Gastroesophageal sphincter (tissue), 3 donors: ENCODE data around the gene STUM.

Experiments used
- CTCF ChIP-seq, 4 experiments: fragments of 200-600 bp in 2 of 4; fragments of 450-650 bp in 2 of 4; sonication (generic) in 1 of 4; IDR thresholded peaks; one replicate each; pipeline ENCODE4 v1.5.1; 2017 to 2019; ENCODE audit warnings: antibody characterized with exemption in 4 of 4, mild to moderate bottlenecking in 2 of 4, moderate library complexity in 2 of 4
- POLR2A ChIP-seq, 2 donors: fragments of 450-650 bp; IDR thresholded peaks; one replicate each; pipeline ENCODE4 v1.6.1; 2017; ENCODE audit warnings: antibody characterized with exemption in 2 of 2, mild to moderate bottlenecking in 2 of 2, moderate library complexity in 1 of 2

- TF ChIP-seq CTCF (IDR thresholded peaks at IDR 0.05) (no peak), POLR2A (IDR thresholded peaks at IDR 0.05) (no peak)
These were observed 40.6 kb downstream of the STUM start for GRCh38 chr1:226589008-226589733.
